Measurements from ENCODE around the gene CEP290.

- no peak for TF ChIP-seq CTCF (IDR thresholded peaks at IDR 0.05)
- TF ChIP-seq POLR2A (IDR thresholded peaks at IDR 0.05), result no peak
Observed at GRCh38 chr12:88142610-88142991, 713 bp upstream of the CEP290 start.
